ENCODE measurements around the gene OVAAL. TPM values are rescaled to one million over a fixed set of nuclear protein-coding genes. Genes with fewer than 3 reads are reported as not detected.

OVAAL gene
- total RNA-seq, 1 experiment from 2014 or later, result not detected

GRCh38 chr1:180515364-180515763 is 43.4 kb upstream of the OVAAL start:
- no peak overlapping the region for H3K4me3 ChIP-seq (ENCODE audit: low read depth, low read length)
- 0 out of 2 replicates have a peak, but pooled peaks cover 1% of the 10 kb centered on the region for H3K4me1 ChIP-seq
- H3K9me3 Mint-ChIP-seq (ENCODE audit: unreplicated experiment), result no peaks in the 10 kb centered on the region
- H3K4me3 Mint-ChIP-seq (ENCODE audit: unreplicated experiment), result no peak overlapping the region
- CTCF ChIA-PET, result interaction anchor here (1.1 to 2.2 kb wide), 4 partner anchors 13 to 627 kb away, joined by 3 to 13 read pairs (median 6); no protein-coding TSS in a partner anchor
- H3K9me3 ChIP-seq, result no peaks in the 10 kb centered on the region
- intact Hi-C loops (cut with micrococcal nuclease; ENCODE audit: unreplicated experiment), result loop anchor here (5.0 to 10.0 kb wide), 3 partner anchors 347 to 652 kb away; no protein-coding TSS in a partner anchor
- POLR2A ChIA-PET, result no interaction called here
- no peak for DNase-seq
- no peaks in the 10 kb centered on the region for H3K27me3 ChIP-seq (replicated peaks; ENCODE audit: control insufficient read depth, insufficient read depth, low read length)
- peaks cover 11% of the 10 kb centered on the region for H3K4me1 Mint-ChIP-seq (ENCODE audit: low read depth, unreplicated experiment)
- TF ChIP-seq CTCF (IDR thresholded peaks at IDR 0.05; ENCODE audit: insufficient read depth in 1 of 2, low read depth in 1 of 2, low read length in 1 of 2, severe bottlenecking in 1 of 2, unreplicated experiment in 1 of 2), result no peak
- H3K36me3 Mint-ChIP-seq (ENCODE audit: insufficient read depth, unreplicated experiment), result no peaks in the 10 kb centered on the region
- no TSS peak for BruUV-seq (replicated peaks)
- no peaks in the 10 kb centered on the region for H3K27me3 Mint-ChIP-seq (ENCODE audit: insufficient read depth, unreplicated experiment)
- H3K36me3 ChIP-seq (ENCODE audit: control insufficient read depth, insufficient read depth, low read length), result no peaks in the 10 kb centered on the region
- no peak overlapping the region for H3K27ac Mint-ChIP-seq (ENCODE audit: unreplicated experiment)

- H3K27me3 ChIP-seq (replicated peaks; ENCODE audit: control insufficient read depth, insufficient read depth, low read length), result no peaks in the 10 kb centered on the region
- H3K4me1 ChIP-seq, result 0 out of 2 replicates have a peak, but pooled peaks cover 7% of the 10 kb centered on the region
- ChIA-PET CTCF (interaction anchor here (0.5 to 2.2 kb wide), 6 partner anchors 14 to 626 kb away, joined by 3 to 13 read pairs (median 6); no protein-coding TSS in a partner anchor), POLR2A (interaction anchor here (0.5 kb wide), 1 partner anchor 20 kb away, joined by 4 read pairs; no protein-coding TSS in a partner anchor)
- DNase-seq, result peak; percentile 68 to 80
- TF ChIP-seq CTCF (IDR thresholded peaks at IDR 0.05; ENCODE audit: insufficient read depth in 1 of 2, low read depth in 1 of 2, low read length in 1 of 2, severe bottlenecking in 1 of 2, unreplicated experiment in 1 of 2), result peak; percentile 80 to 82
- no peak overlapping the region for H3K27ac Mint-ChIP-seq (ENCODE audit: unreplicated experiment)
- no peaks in the 10 kb centered on the region for H3K36me3 Mint-ChIP-seq (ENCODE audit: insufficient read depth, unreplicated experiment)
- intact Hi-C loops (cut with micrococcal nuclease; ENCODE audit: unreplicated experiment), result loop anchor here (1.0 to 10.0 kb wide), 5 partner anchors 120 to 651 kb away; no protein-coding TSS in a partner anchor
- BruUV-seq (replicated peaks), result no TSS peak
- H3K36me3 ChIP-seq (ENCODE audit: control insufficient read depth, insufficient read depth, low read length), result no peaks in the 10 kb centered on the region
- no peaks in the 10 kb centered on the region for H3K9me3 ChIP-seq
- no peaks in the 10 kb centered on the region for H3K9me3 Mint-ChIP-seq (ENCODE audit: unreplicated experiment)
- no peak overlapping the region for H3K4me3 Mint-ChIP-seq (ENCODE audit: unreplicated experiment)
- H3K4me1 Mint-ChIP-seq (ENCODE audit: low read depth, unreplicated experiment), result peaks cover 16% of the 10 kb centered on the region
- no peak overlapping the region for H3K4me3 ChIP-seq (ENCODE audit: low read depth, low read length)
- no peaks in the 10 kb centered on the region for H3K27me3 Mint-ChIP-seq (ENCODE audit: insufficient read depth, unreplicated experiment)
These were observed 42.8 kb upstream of the OVAAL start for GRCh38 chr1:180515857-180516388.

- no peak for DNase-seq
- no TSS peak for BruUV-seq (replicated peaks)
- Histone ChIP-seq H3K4me3 (ENCODE audit: low read depth, low read length) (no peak overlapping the region), H3K36me3 (ENCODE audit: control insufficient read depth, insufficient read depth, low read length) (no peaks in the 10 kb centered on the region), H3K4me1 (peaks cover 36% of the 10 kb centered on the region), H3K27me3 (replicated peaks; ENCODE audit: control insufficient read depth, insufficient read depth, low read length) (no peaks in the 10 kb centered on the region), H3K9me3 (no peaks in the 10 kb centered on the region)
- H3K36me3 Mint-ChIP-seq (ENCODE audit: insufficient read depth, unreplicated experiment), result peaks cover 12% of the 10 kb centered on the region
- peaks cover 54% of the 10 kb centered on the region for H3K4me1 Mint-ChIP-seq (ENCODE audit: low read depth, unreplicated experiment)
- intact Hi-C loops (cut with micrococcal nuclease; ENCODE audit: unreplicated experiment), result loop anchor here (2.0 to 10.0 kb wide), 4 partner anchors 113 to 647 kb away; partner anchors contain the start of gene XPR1
- H3K9me3 Mint-ChIP-seq (ENCODE audit: unreplicated experiment), result peaks cover 7% of the 10 kb centered on the region
- ChIA-PET CTCF (no interaction called here), POLR2A (no interaction called here)
- no peak overlapping the region for H3K4me3 Mint-ChIP-seq (ENCODE audit: unreplicated experiment)
- peak overlapping the region; percentile 70 for H3K27ac Mint-ChIP-seq (ENCODE audit: unreplicated experiment)
- H3K27me3 Mint-ChIP-seq (ENCODE audit: insufficient read depth, unreplicated experiment), result no peaks in the 10 kb centered on the region
- TF ChIP-seq CTCF (IDR thresholded peaks at IDR 0.05; ENCODE audit: insufficient read depth in 1 of 2, low read depth in 1 of 2, low read length in 1 of 2, severe bottlenecking in 1 of 2, unreplicated experiment in 1 of 2), result no peak
These were observed 38.9 kb upstream of the OVAAL start for GRCh38 chr1:180519846-180520245.
